ENCODE results near the gene NABP2. TPM values are rescaled to one million over a fixed set of nuclear protein-coding genes. Genes with fewer than 3 reads are reported as not detected.

The NABP2 gene
- total and polyA plus RNA-seq, 10 of the 15 experiments (the other 5 are each of a cell fraction or from before 2014, with no cell fraction given) = 20.7 to 97.9 (median 60.9) TPM

DNA sequence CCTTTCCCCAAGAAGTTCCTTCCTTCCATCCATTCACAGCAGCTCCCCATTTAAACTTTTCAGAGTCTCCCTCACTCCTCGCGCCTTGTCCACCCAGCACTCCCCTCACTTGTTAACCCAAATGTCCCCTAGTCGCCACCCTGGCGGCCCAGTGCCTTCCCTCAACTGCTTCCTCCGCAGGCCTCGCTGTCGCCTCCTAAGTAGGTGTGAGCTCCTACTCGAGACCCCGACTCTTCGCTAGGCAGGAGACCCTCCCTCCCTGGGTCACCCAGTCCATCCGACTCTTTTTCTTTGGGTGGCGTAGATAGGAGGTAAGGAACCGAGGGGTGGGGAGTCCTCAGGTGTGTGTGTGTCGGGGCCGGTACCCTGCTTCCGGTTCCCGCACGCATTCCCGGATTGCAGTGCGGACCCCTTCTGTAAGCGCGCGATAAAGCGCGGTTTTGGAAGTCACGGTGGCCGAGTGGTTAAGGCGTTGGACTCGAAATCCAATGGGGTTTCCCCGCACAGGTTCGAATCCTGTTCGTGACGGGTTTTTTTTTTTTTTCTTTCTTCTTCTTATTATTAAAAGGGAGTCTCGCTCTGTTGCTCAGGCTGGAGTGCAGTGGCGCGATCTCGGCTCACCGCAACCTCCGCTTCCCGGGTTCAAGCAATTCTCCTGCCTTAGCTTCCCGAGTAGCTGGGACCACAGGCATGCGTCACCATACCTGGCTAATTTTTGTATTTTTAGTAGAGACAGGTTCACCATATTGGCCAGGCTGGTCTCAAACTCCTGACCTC is 34.0 kb upstream of the NABP2 start (continued):
- TF ChIP-seq, protein P1, sequence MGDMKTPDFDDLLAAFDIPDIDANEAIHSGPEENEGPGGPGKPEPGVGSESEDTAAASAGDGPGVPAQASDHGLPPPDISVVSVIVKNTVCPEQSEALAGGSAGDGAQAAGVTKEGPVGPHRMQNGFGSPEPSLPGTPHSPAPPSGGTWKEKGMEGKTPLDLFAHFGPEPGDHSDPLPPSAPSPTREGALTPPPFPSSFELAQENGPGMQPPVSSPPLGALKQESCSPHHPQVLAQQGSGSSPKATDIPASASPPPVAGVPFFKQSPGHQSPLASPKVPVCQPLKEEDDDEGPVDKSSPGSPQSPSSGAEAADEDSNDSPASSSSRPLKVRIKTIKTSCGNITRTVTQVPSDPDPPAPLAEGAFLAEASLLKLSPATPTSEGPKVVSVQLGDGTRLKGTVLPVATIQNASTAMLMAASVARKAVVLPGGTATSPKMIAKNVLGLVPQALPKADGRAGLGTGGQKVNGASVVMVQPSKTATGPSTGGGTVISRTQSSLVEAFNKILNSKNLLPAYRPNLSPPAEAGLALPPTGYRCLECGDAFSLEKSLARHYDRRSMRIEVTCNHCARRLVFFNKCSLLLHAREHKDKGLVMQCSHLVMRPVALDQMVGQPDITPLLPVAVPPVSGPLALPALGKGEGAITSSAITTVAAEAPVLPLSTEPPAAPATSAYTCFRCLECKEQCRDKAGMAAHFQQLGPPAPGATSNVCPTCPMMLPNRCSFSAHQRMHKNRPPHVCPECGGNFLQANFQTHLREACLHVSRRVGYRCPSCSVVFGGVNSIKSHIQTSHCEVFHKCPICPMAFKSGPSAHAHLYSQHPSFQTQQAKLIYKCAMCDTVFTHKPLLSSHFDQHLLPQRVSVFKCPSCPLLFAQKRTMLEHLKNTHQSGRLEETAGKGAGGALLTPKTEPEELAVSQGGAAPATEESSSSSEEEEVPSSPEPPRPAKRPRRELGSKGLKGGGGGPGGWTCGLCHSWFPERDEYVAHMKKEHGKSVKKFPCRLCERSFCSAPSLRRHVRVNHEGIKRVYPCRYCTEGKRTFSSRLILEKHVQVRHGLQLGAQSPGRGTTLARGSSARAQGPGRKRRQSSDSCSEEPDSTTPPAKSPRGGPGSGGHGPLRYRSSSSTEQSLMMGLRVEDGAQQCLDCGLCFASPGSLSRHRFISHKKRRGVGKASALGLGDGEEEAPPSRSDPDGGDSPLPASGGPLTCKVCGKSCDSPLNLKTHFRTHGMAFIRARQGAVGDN (IDR thresholded peaks at IDR 0.05) = 0 out of 2 replicates have a peak, but pooled peaks have one; percentile 9
- TF ChIP-seq ZNF274 (IDR thresholded peaks at IDR 0.05; ENCODE audit: insufficient read depth, insufficient read length) = no peak
- TF ChIP-seq CBX5 (IDR thresholded peaks at IDR 0.05; ENCODE audit: low read depth) = 0 out of 2 replicates have a peak, but pooled peaks have one; percentile 14
- TF ChIP-seq, protein P2, sequence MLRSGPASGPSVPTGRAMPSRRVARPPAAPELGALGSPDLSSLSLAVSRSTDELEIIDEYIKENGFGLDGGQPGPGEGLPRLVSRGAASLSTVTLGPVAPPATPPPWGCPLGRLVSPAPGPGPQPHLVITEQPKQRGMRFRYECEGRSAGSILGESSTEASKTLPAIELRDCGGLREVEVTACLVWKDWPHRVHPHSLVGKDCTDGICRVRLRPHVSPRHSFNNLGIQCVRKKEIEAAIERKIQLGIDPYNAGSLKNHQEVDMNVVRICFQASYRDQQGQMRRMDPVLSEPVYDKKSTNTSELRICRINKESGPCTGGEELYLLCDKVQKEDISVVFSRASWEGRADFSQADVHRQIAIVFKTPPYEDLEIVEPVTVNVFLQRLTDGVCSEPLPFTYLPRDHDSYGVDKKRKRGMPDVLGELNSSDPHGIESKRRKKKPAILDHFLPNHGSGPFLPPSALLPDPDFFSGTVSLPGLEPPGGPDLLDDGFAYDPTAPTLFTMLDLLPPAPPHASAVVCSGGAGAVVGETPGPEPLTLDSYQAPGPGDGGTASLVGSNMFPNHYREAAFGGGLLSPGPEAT (IDR thresholded peaks at IDR 0.05; ENCODE audit: low read depth) = peak; percentile 61; the same call in 1 of the 2 replicates
- TF ChIP-seq, protein P3, sequence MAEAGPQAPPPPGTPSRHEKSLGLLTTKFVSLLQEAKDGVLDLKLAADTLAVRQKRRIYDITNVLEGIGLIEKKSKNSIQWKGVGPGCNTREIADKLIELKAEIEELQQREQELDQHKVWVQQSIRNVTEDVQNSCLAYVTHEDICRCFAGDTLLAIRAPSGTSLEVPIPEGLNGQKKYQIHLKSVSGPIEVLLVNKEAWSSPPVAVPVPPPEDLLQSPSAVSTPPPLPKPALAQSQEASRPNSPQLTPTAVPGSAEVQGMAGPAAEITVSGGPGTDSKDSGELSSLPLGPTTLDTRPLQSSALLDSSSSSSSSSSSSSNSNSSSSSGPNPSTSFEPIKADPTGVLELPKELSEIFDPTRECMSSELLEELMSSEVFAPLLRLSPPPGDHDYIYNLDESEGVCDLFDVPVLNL (IDR thresholded peaks at IDR 0.05; ENCODE audit: low read depth, low read length) = no peak
- TF ChIP-seq GABPA (IDR thresholded peaks at IDR 0.05; ENCODE audit: low read depth) = peak; percentile 71; the same call in 1 of the 2 replicates
- TF ChIP-seq, protein P4, sequence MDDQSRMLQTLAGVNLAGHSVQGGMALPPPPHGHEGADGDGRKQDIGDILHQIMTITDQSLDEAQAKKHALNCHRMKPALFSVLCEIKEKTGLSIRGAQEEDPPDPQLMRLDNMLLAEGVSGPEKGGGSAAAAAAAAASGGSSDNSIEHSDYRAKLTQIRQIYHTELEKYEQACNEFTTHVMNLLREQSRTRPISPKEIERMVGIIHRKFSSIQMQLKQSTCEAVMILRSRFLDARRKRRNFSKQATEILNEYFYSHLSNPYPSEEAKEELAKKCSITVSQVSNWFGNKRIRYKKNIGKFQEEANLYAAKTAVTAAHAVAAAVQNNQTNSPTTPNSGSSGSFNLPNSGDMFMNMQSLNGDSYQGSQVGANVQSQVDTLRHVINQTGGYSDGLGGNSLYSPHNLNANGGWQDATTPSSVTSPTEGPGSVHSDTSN (IDR thresholded peaks at IDR 0.05; ENCODE audit: insufficient replicate concordance, low read depth, low read length) = no peak
- TF ChIP-seq ASH2L (IDR thresholded peaks at IDR 0.05; ENCODE audit: borderline replicate concordance, low read depth) = no peak
- peak; percentile 94 for TF ChIP-seq ZNF24 (IDR thresholded peaks at IDR 0.05)
- no peak; the same call in 1 of the 2 replicates for TF ChIP-seq BACH1 (IDR thresholded peaks at IDR 0.05; ENCODE audit: borderline replicate concordance)
- TF ChIP-seq BMI1 (IDR thresholded peaks at IDR 0.05; ENCODE audit: borderline replicate concordance) = no peak
- TF ChIP-seq ZNF207 (IDR thresholded peaks at IDR 0.05; ENCODE audit: borderline replicate concordance) = no peak
- TF ChIP-seq SUPT20H (IDR thresholded peaks at IDR 0.05; ENCODE audit: borderline replicate concordance, control insufficient read depth, low read depth, low read length) = no peak
- peak; percentile 44 to 83 for TF ChIP-seq IKZF2 (IDR thresholded peaks at IDR 0.05)
- no peak for TF ChIP-seq CHD1 (IDR thresholded peaks at IDR 0.05; ENCODE audit: low read depth, low read length)
- TF ChIP-seq MYB (IDR thresholded peaks at IDR 0.05; ENCODE audit: borderline replicate concordance, low read depth, low read length) = 0 out of 2 replicates have a peak, but pooled peaks have one; percentile 40
- no peak; the same call in 1 of the 2 replicates for TF ChIP-seq SIN3A (IDR thresholded peaks at IDR 0.05; ENCODE audit: low read depth, low read length)
- TF ChIP-seq CHD4 (IDR thresholded peaks at IDR 0.05) = no peak
- TF ChIP-seq RUNX3 (IDR thresholded peaks at IDR 0.05; ENCODE audit: low read length) = peak; percentile 89
- no peak for TF ChIP-seq NR2C2 (IDR thresholded peaks at IDR 0.05; ENCODE audit: borderline replicate concordance, control insufficient read depth, insufficient read length, low read depth)
- TF ChIP-seq, protein P5, sequence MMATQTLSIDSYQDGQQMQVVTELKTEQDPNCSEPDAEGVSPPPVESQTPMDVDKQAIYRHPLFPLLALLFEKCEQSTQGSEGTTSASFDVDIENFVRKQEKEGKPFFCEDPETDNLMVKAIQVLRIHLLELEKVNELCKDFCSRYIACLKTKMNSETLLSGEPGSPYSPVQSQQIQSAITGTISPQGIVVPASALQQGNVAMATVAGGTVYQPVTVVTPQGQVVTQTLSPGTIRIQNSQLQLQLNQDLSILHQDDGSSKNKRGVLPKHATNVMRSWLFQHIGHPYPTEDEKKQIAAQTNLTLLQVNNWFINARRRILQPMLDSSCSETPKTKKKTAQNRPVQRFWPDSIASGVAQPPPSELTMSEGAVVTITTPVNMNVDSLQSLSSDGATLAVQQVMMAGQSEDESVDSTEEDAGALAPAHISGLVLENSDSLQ (IDR thresholded peaks at IDR 0.05) = no peak

All from GM12878 (cell line).